Right forelimb (tissue), 1 donor: ENCODE results near the gene CHRNA4.
"Not testable (repeated sequence)": the region's sequence is repeated elsewhere in the genome, so short reads cannot be mapped to it uniquely, and the experiment has no call there.

Experiments
- DNase-seq: peaks from one replicate; pipeline ENCODE4 v3.0.0-alpha.2; 2018

CHRNA4 gene

DNA sequence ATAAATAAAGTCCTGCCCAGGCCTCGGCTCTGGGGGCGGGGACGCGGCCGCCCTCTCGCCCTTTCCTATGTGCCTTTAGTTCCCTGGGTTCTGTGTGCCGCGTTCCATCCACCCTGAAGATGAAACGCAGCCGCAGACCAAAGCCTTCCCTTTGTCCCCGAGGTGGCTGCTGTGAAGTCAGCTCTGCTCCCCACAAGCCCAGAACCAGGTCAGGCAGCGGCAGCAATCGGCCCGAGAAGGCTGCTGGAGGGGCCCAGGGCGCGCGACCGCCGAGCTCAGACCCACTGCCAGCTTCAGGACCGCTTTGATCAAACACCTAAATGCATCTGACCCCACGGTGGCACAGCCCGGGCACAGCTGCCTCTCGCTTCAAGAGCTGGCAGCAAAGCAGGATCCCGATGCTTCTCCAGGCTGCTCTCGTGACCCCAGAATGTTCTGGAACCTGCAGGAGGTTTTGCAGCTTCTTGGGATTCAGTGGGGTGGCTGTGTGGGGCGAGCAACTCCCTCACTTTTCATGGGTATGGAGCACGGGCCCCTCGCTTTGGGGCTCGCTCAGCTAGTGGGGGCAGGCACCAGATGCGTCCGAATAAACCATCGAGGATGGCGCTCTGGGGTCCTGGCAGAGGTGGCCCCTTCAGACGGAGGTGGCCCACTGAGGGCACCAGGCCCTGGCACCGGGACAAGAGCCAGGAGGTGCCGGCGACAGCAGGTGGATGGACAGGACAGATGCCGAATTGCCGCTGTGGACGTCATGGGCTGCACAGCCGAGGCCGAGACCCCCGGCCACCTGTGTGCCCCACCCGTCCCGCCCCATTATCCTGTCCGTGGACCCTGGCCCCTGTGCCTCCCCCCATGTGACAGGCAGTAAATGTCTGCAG lies 13.0 kb downstream of the CHRNA4 start:
- DNase-seq, result no peak

DNA sequence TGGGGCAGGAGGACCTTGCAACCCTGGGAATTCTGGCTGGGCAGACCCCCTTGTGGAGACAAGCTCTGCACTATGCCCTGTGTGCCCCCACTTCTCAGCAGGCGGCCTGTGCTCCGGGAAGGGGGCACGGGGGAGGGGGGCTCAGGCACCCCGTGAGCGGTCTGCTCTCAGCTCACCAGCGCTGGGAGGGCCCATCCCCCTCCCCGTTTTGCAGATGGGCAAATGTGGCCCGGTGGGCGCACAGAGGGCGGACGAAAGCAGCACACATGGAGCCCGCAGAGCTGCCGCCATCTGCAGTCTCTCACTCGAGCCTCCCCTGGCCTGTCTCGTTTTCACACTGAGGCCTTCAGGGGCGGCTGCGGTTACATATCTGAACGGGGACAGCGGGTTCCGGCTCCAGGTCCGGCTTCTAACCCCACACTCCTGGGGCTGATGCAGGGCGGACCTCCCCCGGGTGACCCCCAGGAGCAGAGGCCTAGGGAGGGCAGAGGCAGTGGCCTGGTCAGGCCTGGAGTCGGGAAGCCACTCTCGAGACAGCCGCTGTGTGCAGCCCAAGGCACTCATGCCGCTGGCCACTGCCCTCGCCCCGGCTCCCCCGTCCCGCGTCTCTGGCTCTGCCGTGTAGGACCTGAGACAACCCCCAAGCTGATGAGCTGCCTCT lies 13.9 kb downstream of the CHRNA4 start:
- DNase-seq, result no peak

DNA sequence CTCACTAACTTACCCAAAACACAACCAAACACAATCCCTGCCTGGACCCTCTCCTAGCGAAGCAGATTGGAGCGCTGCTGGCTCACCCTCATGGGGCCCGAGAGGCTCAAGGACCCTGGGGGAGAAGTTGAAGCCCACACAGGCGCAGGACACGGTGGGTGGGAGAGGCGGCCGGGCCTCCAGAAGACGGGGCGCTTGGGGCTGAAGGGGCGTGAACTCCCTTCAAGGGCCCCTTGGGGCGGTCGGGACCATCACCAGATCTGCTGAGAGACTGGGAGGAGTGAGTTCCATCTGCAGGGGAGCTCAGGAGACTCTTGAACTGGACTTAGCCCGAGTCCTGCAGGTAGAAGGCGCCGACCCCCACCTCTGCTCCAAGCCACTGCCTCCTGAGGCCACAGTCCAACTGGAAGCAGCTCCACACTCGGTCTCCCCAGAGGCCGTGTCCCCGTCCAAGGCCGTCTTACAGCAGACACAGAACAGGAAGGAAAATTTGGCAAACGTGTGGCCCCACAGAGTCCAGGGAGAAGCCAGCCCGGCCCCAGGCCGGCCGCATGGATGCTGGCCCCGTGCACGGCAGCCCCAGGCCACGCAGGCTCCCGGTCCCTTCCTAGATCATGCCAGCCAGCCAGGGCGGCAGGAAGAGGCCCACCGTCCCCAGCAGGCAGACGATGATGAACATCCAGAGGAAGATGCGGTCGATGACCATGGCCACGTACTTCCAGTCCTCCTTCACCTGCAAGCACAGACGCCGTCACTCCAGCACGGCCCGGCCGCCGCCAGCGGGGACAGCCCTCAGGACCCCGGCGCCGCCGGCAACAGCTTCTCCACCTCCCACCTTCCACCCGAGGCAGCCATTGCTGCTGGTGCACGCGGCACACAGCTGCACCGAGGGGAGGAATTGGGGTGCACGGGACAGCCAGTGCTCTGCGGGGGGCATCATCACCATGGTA lies 14.7 kb downstream of the CHRNA4 start:
- no peak for DNase-seq

DNA sequence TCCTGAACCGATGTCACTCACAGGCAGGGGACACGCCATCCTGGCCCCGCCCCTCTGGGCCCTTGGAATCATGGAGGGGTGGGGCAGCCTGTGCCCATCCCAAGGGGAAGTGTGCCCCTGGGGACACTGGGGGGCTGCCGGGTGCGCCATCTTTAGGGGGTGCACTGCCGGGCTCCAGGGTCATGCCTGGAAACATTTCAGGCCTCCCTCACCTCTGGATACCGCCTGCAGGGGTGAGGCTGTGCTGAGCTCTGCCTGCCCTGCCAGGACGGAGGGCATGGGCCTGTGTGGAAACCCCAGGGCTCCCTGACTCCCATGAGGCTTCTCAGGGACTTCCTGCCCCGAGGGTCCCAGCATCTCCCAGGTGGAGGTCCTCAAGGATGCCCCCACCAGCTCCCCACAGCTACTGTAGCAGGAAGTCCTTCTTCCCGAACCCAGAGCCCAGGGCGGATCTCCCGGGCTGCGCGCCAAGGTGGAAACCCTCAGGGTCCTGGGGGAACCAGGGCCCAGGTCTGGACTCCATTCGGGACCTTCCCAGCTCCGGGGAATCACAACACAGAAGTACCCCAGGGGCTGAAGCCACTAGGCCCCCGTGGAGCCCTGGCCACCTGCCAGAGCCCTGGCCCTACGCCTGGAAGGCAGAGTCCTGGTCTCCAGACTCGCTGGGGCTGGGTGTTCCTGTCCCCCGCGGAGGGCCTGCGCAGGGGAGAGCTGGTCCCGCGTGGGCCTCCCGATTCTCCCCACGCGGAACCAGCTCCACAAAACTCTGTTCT lies 15.6 kb downstream of the CHRNA4 start:
- DNase-seq, result no peak

DNA sequence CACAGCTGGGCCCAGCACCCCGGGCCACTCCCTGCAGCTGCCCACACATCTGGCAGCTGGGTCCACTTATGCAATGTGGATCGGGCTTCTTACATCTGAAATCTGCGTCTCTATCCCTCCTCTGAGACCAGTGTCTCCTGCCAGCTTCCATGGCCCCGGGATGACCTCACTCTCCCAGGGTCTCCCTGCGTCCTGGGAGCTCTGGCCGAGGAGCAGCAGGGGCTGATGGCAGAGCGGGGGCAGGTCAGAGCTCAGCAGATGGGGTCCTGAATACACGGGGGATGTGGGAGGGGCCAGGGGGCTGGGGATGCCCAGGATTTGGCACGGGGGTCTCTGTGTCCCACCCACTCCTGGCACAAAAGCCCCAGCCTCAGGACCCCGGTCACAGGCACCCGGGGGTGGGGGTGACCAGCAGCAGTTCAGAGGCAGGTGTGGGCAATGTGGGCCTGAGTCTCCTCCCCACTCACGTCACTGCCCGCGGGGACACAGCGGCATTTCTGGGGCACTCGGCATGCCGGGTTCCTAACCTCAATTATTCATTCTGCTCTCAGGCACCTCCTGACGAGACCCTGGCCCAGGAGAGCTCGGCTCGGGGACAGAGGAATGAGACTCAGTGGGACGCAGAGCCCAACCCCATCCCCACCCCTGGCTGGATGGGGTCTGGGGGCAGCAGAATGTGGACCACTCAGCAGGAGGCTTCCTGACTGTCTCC lies 16.4 kb downstream of the CHRNA4 start:
- DNase-seq, result no peak

DNA sequence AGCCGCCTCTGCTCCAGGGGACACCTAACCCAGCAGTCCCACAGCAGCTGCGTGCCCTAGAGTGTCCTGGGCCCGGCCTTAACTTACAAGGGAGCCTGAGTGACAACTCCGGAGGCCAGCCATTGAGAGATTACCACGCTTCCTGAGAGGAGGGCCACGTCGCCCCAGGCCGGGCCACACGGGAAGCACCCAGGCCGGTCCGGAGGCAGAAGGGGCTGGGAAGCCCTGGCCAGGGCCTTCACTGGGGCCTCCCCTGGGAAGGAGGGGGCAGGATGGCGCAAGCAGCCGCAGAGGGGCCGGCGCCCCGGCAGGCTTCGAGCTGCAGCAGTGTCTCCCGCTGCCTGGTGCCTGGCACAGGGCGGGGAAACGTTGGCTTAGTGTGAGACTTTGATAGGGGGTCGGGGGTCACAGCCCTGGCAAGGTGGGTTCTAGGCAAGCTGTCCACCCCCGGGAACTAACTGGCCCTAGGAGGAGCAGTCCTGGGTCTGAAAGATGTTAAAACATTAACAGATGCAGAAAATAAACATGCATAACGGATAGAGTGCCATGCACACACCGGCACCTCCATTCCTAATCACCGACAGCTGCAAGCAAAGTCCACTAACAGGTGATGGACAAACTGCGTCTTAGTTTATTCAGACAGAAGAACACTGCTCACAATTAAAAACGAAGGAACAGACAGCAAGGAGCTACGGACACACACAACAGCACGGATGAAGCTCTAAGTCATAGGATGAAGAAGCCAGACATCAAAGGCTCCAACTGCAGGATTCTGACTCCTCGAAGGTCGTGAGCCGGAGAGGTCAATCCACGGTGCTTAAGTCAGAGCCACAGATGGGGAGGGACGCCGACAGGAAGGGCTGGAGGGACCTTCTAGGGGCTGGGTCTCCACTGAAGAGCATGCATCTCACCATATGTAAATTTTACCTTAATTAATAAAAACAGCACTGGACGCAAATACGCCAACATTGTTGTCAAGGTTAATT lies 17.4 kb downstream of the CHRNA4 start:
- no peak for DNase-seq

DNA sequence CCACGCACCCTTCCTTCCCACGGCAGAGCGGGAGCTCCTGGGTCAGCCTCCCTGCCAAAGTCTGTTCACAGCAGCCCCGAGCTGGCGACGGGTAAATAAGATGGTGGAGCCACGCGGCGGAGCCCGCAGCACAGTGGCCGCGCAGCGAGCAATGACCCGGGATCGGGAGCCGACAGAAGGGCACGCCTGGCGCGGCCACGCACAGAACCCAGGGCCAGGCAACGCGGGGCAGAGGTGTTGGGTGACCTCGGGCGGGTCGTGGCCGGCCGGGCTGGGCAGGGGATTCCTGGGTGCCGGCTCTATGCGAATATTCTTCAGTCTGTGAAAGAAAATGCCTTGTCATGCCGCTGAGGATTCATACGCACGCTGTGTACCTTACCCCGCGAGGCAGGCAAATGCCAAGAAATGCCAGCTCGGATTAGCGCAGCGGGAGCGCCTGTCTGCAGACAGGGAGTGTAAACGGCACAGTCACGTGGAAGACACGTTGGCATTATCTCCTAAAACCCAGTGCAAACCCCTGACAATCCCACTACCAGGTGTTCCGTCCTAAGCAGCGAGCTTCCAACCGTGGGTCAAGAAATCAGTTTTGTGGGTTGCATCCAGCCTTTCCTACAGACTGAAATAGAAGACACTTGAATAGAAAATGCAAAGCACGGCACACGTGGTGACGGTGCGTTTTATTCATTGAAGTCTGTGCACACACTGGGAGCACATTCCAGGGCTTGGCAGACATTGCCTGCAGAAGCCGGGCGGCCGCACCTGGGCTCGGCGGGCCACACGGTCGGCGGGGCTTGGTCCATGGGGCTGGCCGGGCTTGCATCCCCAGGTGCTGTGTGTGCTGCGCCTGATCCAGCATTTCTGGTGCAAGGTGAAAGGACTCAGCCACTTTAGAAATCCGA lies 18.3 kb downstream of the CHRNA4 start:
- DNase-seq, result no peak

DNA sequence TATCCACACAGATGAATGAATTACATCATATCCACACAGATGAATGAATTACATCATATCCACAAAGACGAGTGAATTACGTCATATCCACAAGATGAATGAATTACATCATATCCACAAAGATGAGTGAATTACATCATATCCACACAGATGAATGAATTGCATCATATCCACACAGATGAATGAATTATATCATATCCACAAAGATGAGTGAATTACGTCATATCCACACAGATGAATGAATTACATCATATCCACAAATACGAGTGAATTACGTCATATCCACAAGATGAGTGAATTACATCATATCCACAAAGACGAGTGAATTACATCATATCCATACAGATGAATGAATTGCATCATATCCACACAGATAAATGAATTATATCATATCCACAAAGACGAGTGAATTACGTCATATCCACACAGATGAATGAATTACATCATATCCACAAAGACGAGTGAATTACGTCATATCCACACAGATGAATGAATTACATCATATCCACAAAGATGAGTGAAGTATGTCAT lies 20.9 kb downstream of the CHRNA4 start:
- not testable (repeated sequence) for DNase-seq

DNA sequence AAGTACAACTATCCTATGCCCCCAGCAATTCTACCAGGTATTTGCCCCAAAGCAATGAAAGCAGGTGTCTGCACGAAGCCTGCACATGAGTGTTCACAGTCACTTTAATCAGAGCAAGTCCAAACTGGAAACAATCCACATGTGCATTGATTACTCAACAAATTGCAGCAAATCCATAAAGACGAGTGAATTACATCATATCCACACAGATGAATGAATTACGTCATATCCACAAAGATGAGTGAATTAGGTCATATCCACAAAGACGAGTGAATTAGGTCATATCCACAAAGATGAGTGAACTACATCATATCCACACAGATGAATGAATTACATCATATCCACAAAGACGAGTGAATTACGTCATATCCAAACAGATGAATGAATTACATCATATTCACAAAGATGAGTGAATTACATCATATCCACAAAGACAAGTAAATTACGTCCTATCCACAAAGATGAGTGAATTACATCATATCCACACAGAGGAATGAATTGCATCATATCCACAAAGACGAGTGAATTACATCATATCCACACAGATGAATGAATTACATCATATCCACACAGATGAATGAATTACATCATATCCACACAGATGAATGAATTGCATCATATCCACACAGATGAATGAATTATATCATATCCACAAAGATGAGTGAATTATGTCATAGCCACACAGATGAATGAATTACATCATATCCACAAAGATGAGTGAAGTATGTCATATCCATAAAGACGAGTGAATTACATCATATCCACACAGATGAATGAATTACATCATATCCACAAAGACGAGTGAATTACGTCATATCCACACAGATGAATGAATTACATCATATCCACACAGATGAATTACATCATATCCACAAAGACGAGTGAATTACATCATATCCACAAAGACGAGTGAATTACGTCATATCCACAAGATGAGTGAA lies 21.7 kb downstream of the CHRNA4 start:
- DNase-seq, result not testable (repeated sequence)

DNA sequence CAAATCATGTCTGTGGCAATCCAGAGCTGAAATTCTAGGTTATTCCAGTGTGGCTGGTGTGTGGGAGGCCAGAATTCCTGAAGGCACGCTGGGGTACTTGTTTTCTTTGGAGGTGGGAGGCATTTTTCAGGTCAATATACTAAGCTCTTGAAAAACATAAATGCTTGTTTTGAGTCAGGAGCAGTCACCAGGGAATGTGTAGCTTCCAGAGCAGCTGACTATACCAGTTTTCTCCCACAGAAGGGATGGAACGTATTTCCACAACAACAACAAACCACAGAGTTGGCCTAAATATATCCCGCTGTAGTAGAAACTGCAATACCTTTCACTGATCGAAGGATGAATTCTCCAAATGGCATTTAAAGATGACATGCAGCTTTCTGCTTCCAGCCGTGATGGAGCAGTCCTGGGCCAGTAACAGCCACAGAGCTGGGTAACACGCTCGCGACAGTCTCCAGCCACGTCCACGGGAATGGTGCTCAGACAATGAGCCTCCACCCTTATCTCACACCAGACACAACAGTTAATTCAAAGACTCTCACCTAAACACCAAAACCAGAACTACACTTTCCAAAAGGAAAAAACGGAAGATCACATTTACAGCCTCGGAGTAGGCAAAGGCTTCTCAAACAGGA lies 23.2 kb downstream of the CHRNA4 start:
- no peak for DNase-seq

DNA sequence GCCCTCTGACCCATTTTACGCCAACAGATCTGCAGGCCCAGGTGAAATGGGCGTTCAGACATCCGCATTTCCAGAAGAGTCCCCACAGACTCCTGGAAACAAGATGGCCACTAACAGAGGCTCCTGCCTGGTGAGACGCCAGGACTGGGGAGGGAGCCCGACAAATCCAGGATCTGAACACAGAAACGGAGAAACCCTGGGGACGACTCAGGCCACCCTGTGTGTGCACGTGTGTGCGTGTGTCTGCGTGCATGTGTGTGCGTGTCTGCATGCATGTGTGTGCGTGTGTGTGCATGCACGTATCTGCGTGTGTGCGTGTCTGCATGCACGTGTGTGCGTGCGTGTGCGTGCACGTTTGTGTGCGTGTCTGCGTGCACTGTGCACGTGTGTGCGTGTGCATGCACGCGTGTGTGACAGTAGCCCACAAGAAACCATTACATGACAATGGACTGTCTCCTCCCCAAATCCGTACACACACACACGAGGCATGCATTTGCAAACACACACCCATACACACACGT lies 24.9 kb downstream of the CHRNA4 start:
- no peak for DNase-seq

DNA sequence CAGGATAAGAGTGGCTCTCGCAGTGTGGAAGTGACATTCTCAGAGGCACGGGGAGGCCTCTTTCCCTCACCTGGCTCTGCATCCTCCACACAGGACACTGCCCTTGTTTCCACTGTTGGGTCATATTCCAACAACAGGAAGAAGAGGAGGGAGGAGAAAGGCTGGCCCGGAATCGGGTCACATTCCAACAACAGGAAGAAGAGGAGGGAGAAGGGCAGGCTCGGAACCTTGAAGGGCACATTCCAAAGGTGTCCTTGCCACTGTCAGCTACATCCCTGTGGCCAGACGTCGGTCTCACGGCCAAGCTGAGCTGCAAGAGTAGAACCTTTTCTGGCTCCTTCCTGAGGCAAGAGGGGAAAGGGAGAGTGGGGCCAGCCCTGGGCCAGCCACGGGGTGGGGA lies 25.4 kb downstream of the CHRNA4 start:
- no peak for DNase-seq

DNA sequence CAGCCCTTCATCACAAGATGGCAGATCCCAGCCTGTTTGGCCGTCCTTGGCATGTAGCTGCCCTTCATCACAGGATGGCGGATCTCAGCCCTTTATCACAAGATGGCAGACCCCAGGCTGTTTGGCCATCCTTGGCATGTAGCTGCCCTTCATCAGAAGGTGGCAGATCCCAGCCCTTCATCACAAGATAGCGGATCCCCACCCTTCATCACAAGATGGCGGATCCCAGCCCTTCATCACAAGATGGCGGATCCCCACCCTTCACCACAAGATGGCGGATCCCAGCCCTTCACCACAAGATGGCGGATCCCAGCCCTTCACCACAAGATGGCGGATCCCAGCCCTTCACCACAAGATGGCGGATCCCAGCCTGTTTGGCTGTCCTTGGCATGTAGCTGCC lies 26.1 kb downstream of the CHRNA4 start:
- DNase-seq, result not testable (repeated sequence)

DNA sequence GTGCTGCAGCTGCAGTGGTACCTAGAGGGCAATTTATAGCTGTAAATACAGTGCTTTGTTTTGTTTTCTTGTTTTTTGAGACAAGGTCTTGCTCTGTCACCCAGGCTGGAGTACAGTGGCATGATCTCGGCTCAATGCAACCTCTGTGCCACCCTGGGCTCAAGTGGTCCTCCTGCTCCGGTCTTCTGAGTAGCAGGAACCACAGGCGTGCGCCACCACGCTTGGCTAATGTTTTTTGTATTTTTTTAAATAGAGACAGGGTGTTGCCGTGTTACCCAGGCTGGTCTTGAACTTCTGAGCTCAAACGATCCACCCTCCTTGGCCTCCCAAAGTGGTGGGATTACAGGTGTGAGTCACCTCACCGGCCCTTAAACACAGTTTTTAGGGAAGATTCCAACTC lies 26.8 kb downstream of the CHRNA4 start:
- DNase-seq, result no peak

DNA sequence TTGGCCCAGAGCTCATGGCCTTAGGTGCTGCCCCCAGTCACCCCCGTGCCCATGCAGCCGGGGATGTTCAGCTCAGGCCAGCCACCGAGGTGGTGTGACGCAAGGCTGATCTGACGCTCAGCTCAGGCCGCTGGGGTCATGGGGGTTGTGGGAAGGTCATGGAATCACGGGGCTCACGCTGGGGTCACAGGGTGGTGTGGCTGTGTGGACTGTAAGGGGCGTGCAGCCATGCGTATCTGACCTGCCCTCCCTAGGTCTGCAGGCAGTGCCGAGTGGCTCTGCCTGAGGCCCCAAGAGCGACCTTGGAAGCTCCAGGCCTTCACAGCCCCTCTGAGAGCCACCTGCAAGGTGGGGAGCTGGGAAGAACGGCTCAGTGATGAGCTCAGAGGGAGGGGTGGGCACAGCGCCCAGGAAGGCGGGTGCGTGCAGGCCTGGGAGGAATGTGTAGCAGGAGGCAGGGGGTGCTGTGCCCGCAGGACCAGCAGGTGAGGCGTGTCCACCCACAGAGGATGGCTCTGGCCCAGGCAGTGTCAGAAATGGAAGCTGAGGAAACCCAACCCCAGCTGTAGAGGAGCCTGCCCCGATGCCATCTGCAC lies 27.8 kb downstream of the CHRNA4 start:
- DNase-seq, result no peak

DNA sequence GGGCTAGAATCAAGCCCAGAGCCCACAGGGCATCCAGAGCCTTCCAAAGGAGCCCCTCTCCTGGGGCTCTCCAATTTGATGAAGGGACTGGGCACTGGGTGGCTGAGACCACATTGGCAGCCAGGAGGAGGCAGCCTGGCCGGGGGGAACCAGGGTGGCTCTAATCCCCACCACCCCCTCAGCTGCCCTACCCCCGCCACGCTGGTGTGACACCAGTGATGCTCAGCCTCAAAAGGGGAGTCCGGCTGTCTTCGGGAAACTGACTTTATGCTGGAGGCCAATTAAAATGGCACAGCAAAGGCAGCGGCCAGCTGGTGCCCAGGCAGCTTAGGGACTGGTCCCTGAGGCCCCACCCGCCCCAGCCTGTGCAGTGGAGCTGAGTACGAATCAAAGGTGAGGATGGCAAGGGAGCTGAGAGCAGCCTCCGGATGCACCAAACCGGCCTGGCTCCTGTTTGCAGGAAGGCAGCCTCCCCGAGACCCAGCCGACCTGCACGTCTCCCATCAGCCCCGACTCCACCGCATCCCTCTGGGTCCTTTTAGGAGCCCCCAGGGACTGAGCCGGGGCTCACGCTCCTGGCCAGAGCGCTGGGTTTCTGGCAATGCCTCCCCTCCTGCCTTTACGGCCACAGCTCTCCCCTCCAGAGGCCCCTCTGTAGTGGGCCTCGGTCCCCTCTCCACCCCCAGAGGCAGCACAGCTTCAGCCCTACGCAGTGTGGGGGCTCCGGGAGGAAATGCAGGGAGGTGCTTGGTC lies 28.5 kb downstream of the CHRNA4 start:
- no peak for DNase-seq
